ENCODE results near the gene KATNB1.
"Not testable (repeated sequence)": the region's sequence is repeated elsewhere in the genome, so short reads cannot be mapped to it uniquely, and the experiment has no call there.

KATNB1 gene

GRCh38 chr16:57703416-57704010 lies 32.1 kb upstream of the KATNB1 start:
- no peak for DNase-seq

GRCh38 chr16:57704011-57704904 lies 31.3 kb upstream of the KATNB1 start:
- DNase-seq = no peak

- no peak for DNase-seq
Measured at GRCh38 chr16:57704905-57705852, 30.4 kb upstream of the KATNB1 start.

- no peak for DNase-seq
Measured at GRCh38 chr16:57706717-57707116, 28.9 kb upstream of the KATNB1 start.

- no peak for DNase-seq
Measured at GRCh38 chr16:57707331-57707730, 28.2 kb upstream of the KATNB1 start.

- DNase-seq = no peak
Measured at GRCh38 chr16:57708168-57708567, 27.4 kb upstream of the KATNB1 start.

- DNase-seq = no peak
Measured at GRCh38 chr16:57709663-57710062, 25.9 kb upstream of the KATNB1 start.

GRCh38 chr16:57711346-57711745 lies 24.2 kb upstream of the KATNB1 start:
- DNase-seq = no peak

- DNase-seq = no peak
Measured at GRCh38 chr16:57711993-57712392, 23.6 kb upstream of the KATNB1 start.

- not testable (repeated sequence) for DNase-seq
Measured at GRCh38 chr16:57712569-57712968, 23.0 kb upstream of the KATNB1 start.

- DNase-seq = no peak
Measured at GRCh38 chr16:57713596-57713995, 22.0 kb upstream of the KATNB1 start.

GRCh38 chr16:57714047-57714446 lies 21.5 kb upstream of the KATNB1 start:
- DNase-seq = no peak

- DNase-seq = peak; percentile 25
Measured at GRCh38 chr16:57720142-57720575, 15.4 kb upstream of the KATNB1 start.

- DNase-seq = no peak
Measured at GRCh38 chr16:57721356-57722209, 14.0 kb upstream of the KATNB1 start.

- DNase-seq = no peak
Measured at GRCh38 chr16:57722210-57722499, 13.4 kb upstream of the KATNB1 start.

GRCh38 chr16:57722651-57723050 lies 12.9 kb upstream of the KATNB1 start:
- DNase-seq = no peak

- DNase-seq = no peak
Measured at GRCh38 chr16:57723170-57723569, 12.4 kb upstream of the KATNB1 start.

- DNase-seq = no peak
Measured at GRCh38 chr16:57724531-57724930, 11.0 kb upstream of the KATNB1 start.

- no peak for DNase-seq
Measured at GRCh38 chr16:57725151-57725550, 10.4 kb upstream of the KATNB1 start.

- no peak for DNase-seq
Measured at GRCh38 chr16:57725554-57725953, 10.0 kb upstream of the KATNB1 start.

- no peak for DNase-seq
Measured at GRCh38 chr16:57725976-57726375, 9.6 kb upstream of the KATNB1 start.

- DNase-seq = no peak
Measured at GRCh38 chr16:57726433-57726947, 9.1 kb upstream of the KATNB1 start.
